DOHH2 (cell line): ENCODE measurements around the gene SLC66A3.

ENCODE experiments used
- H3F3A ChIP-seq: fragments of 200-600 bp; sonication (generic), shearing (Covaris generic); 2 replicates; pipeline ENCODE4 v1.6.0; 2016; ENCODE audit warnings: antibody characterized with exemption, mild to moderate bottlenecking; ENCODE audit not compliant: control insufficient read depth, insufficient read depth
- H3K27ac ChIP-seq: fragments of 200-600 bp; sonication (generic); 2 replicates; pipeline ENCODE4 v1.5.1; 2014; ENCODE audit warnings: low read depth, mild to moderate bottlenecking, low read length, moderate library complexity
- H3K27me3 ChIP-seq: fragments of 200-600 bp; sonication (generic); 2 replicates; pipeline ENCODE4 v1.6.1; 2014; ENCODE audit warnings: mild to moderate bottlenecking, low read length, mixed read lengths; ENCODE audit not compliant: control insufficient read depth
- H3K36me3 ChIP-seq: fragments of 200-600 bp; sonication (generic); 2 replicates; pipeline ENCODE4 v1.6.1; 2014; ENCODE audit warnings: mild to moderate bottlenecking, low read length, moderate library complexity, mixed read lengths; ENCODE audit not compliant: control insufficient read depth
- H3K4me1 ChIP-seq: fragments of 200-600 bp; sonication (generic); 2 replicates; pipeline ENCODE4 v1.6.1; 2014; ENCODE audit warnings: mild to moderate bottlenecking, low read length, mixed read lengths; ENCODE audit not compliant: control insufficient read depth
- H3K4me2 ChIP-seq: fragments of 200-600 bp; sonication (generic); 2 replicates; pipeline ENCODE4 v1.6.0; 2014; ENCODE audit warnings: mild to moderate bottlenecking, low read length, moderate library complexity
- H3K4me3 ChIP-seq: fragments of 200-600 bp; sonication (generic); 2 replicates; pipeline ENCODE4 v1.5.1; 2014; ENCODE audit warnings: mild to moderate bottlenecking, low read length, mixed read lengths
- H3K79me2 ChIP-seq: fragments of 200-600 bp; sonication (generic); 2 replicates; pipeline ENCODE4 v1.6.1; 2014; ENCODE audit warnings: mild to moderate bottlenecking, low read length, mixed read lengths; ENCODE audit not compliant: control insufficient read depth
- H3K9me2 ChIP-seq: fragments of 200-600 bp; sonication (generic); replicated peaks from 2 replicates; pipeline ENCODE4 v1.6.1; 2014; ENCODE audit warnings: mild to moderate bottlenecking, low read length, mixed read lengths; ENCODE audit not compliant: control insufficient read depth
- H3K9me3 ChIP-seq: fragments of 200-600 bp; sonication (generic); 2 replicates; pipeline ENCODE4 v1.6.1; 2014; ENCODE audit warnings: antibody characterized with exemption, low read length, mixed read lengths; ENCODE audit not compliant: control insufficient read depth, insufficient read depth
- H4K20me1 ChIP-seq: fragments of 200-600 bp; sonication (generic); 2 replicates; pipeline ENCODE4 v1.6.0; 2014; ENCODE audit warnings: low read depth, mild to moderate bottlenecking, antibody characterized with exemption, low read length, moderate library complexity; ENCODE audit not compliant: control insufficient read depth, insufficient read depth
- EZH2phosphoT487 ChIP-seq: fragments of 200-600 bp; sonication (generic); IDR thresholded peaks from 2 replicates; pipeline ENCODE4 v1.6.1; 2017; ENCODE audit warnings: borderline replicate concordance, mild to moderate bottlenecking, antibody characterized with exemption, low read length, moderate library complexity, mixed read lengths
- TF ChIP-seq, protein P1 (sequence below): fragments of 200-600 bp; sonication (generic); IDR thresholded peaks from one replicate; pipeline ENCODE4 v1.5.1; 2014; ENCODE audit warnings: antibody characterized with exemption, mild to moderate bottlenecking, low read depth, low read length; ENCODE audit not compliant: poor library complexity, severe bottlenecking

The SLC66A3 gene

DNA sequence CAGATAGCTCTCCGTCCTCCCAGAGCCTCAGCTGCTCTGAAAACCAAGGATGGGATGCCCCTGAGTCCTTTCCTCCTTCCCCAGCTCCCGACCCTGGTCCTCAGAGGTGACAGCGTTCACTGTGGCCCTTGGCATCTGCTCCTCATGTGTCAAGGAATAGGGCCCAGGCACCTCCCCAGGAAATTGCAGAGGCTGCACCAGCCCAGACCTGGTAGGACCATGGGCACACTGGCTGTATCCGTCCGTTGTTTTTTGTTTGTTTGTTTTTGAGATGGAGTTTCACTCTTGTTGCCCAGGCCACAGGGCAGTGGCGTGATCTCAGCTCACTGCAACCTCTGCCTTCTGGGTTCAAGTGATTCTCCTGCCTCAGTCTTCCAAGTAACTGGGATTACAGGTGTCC is 37.5 kb upstream of the SLC66A3 start:
- H3K4me1 ChIP-seq, result peaks cover 11% of the 10 kb centered on the region
- no peaks in the 10 kb centered on the region for H3F3A ChIP-seq
- no peaks in the 10 kb centered on the region for H3K9me3 ChIP-seq
- no peaks in the 10 kb centered on the region for H3K36me3 ChIP-seq
- no peaks in the 10 kb centered on the region for H3K27me3 ChIP-seq
- TF ChIP-seq, protein P1, sequence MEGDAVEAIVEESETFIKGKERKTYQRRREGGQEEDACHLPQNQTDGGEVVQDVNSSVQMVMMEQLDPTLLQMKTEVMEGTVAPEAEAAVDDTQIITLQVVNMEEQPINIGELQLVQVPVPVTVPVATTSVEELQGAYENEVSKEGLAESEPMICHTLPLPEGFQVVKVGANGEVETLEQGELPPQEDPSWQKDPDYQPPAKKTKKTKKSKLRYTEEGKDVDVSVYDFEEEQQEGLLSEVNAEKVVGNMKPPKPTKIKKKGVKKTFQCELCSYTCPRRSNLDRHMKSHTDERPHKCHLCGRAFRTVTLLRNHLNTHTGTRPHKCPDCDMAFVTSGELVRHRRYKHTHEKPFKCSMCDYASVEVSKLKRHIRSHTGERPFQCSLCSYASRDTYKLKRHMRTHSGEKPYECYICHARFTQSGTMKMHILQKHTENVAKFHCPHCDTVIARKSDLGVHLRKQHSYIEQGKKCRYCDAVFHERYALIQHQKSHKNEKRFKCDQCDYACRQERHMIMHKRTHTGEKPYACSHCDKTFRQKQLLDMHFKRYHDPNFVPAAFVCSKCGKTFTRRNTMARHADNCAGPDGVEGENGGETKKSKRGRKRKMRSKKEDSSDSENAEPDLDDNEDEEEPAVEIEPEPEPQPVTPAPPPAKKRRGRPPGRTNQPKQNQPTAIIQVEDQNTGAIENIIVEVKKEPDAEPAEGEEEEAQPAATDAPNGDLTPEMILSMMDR, result no peak
- no peak for TF ChIP-seq EZH2phosphoT487
- H4K20me1 ChIP-seq, result no peaks in the 10 kb centered on the region
- no peaks in the 10 kb centered on the region for H3K9me2 ChIP-seq
- no peak overlapping the region for H3K4me2 ChIP-seq
- no peaks in the 10 kb centered on the region for H3K79me2 ChIP-seq
- H3K4me3 ChIP-seq, result no peak overlapping the region
- no peak overlapping the region for H3K27ac ChIP-seq

DNA sequence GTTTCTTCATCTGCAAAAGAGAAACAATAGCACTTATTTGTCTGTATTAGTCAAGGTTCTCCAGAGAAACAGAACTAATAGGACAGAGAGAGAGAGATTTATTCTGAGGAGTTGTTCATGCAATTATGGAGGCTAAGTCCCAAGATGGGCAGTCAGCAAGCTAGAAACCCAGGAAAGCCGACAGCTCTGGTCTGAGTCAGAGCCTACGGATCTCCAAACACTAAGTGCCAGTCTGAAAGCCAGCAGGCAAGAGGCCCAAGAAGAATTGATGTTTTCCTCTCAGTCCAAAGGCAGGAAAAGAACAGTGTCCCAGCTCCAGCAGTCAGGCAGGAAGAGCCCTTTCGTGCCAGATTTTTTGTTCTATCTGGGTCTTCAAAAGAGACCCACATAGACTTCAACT is 36.5 kb upstream of the SLC66A3 start:
- Histone ChIP-seq H3K4me1 (peaks cover 11% of the 10 kb centered on the region), H3K9me2 (no peaks in the 10 kb centered on the region), H3F3A (no peaks in the 10 kb centered on the region), H3K79me2 (no peaks in the 10 kb centered on the region), H3K36me3 (no peaks in the 10 kb centered on the region), H3K27me3 (no peaks in the 10 kb centered on the region), H3K4me3 (no peak overlapping the region), H3K9me3 (no peaks in the 10 kb centered on the region), H3K27ac (no peak overlapping the region), H3K4me2 (no peak overlapping the region), H4K20me1 (no peaks in the 10 kb centered on the region)
- TF ChIP-seq, protein P1, result no peak
- TF ChIP-seq EZH2phosphoT487, result no peak

DNA sequence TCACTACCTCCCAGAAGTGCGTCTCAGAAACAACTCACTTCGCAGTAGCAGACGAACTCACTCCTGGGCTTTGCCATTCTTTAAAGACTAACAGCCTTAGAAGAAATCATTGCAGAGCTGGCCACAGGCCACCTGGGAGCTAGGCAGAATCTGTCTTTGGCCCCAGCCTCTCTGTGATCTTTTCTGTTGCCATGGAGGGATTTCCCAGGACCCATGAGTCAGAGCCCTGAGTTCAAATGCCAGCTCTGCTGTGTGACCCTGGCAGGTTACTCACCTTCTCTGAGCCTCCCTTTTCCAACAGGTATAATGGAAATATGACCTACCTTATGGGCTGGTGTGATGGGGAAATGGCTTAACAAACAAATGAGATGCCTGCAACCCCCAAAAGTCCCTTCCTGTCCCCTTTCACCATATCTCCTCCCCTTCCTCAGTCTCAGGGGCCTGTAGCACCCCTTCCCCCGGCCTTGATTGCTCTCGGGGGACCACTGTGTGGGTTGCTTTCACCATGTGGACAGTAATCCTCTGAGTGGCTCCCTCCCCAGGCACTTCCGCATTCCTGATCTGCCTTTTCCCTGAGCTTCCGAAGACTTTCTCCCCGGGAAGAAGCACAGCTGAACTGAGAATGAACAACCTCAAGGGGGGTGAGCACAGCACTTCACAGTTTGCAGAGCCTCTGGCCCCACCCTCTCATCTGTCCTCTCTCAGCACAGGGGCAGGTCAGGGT is 34.0 kb upstream of the SLC66A3 start:
- Histone ChIP-seq H3K4me2 (no peak overlapping the region), H3K4me3 (no peak overlapping the region), H3K27me3 (no peaks in the 10 kb centered on the region; the same call in none of the 2 replicates), H3K9me2 (no peaks in the 10 kb centered on the region), H3F3A (no peaks in the 10 kb centered on the region), H3K36me3 (no peaks in the 10 kb centered on the region), H3K79me2 (no peaks in the 10 kb centered on the region), H4K20me1 (no peaks in the 10 kb centered on the region), H3K4me1 (peaks cover 11% of the 10 kb centered on the region), H3K27ac (no peak overlapping the region), H3K9me3 (no peaks in the 10 kb centered on the region)
- TF ChIP-seq, protein P1, result no peak
- no peak for TF ChIP-seq EZH2phosphoT487
